H7 (cell line): ENCODE data around the gene OR52N1. TPM values are rescaled to one million over a fixed set of nuclear protein-coding genes. Genes with fewer than 3 reads are reported as not detected.

Source experiments
- DNase-seq: peaks from one replicate; pipeline ENCODE4 v3.0.0; 2012
- H3K27me3 ChIP-seq: 2 replicates; pipeline ENCODE4 v1.6.0; 2011; ENCODE audit warnings: mild to moderate bottlenecking, low read length; ENCODE audit not compliant: control insufficient read depth, insufficient read depth
- H3K36me3 ChIP-seq: replicated peaks from 2 replicates; pipeline ENCODE4 v1.5.1; 2011; ENCODE audit warnings: low read length; ENCODE audit not compliant: control insufficient read depth, insufficient read depth
- H3K4me3 ChIP-seq: 2 replicates; pipeline ENCODE4 v1.5.1; 2011; ENCODE audit warnings: low read depth, mild to moderate bottlenecking, control low read depth, low read length, moderate library complexity; ENCODE audit not compliant: insufficient read depth
- total RNA-seq: library from RNA; depleted of rRNA; stranded (reverse); fragments of >200 nt; shearing (Covaris generic); gene quantifications from 2 replicates; pipeline ENCODE4 v1.2.3, GENCODE V29; 2014; rRNA removed

The OR52N1 gene
- total RNA-seq, 1 experiment from 2014 or later = not detected

- Histone ChIP-seq H3K4me3 (no peak within 1 kb of the TSS), H3K36me3 (no peaks in the 10 kb centered on the region), H3K27me3 (no peaks in the 10 kb centered on the region)
- DNase-seq = no peak
These were observed 37.1 kb downstream of the OR52N1 start, which contains the start of gene OR52N4 for GRCh38 chr11:5753943-5754342. Gene OR52N4, plus strand, starts transcription at chr11:5754243. Its CDS starts 498 bp downstream, at chr11:5754741.

GRCh38 chr11:5749836-5750235 lies 41.2 kb downstream of the OR52N1 start:
- H3K36me3 ChIP-seq = no peaks in the 10 kb centered on the region
- no peaks in the 10 kb centered on the region for H3K27me3 ChIP-seq
- no peak overlapping the region for H3K4me3 ChIP-seq
- DNase-seq = no peak

GRCh38 chr11:5746614-5747013 lies 44.5 kb downstream of the OR52N1 start:
- Histone ChIP-seq H3K36me3 (no peaks in the 10 kb centered on the region), H3K27me3 (no peaks in the 10 kb centered on the region), H3K4me3 (no peak overlapping the region)
- no peak for DNase-seq

- H3K4me3 ChIP-seq = no peak overlapping the region
- no peaks in the 10 kb centered on the region for H3K27me3 ChIP-seq
- no peak for DNase-seq
- H3K36me3 ChIP-seq = no peaks in the 10 kb centered on the region
These were observed 52.6 kb downstream of the OR52N1 start for GRCh38 chr11:5738431-5738830.

- no peak overlapping the region for H3K4me3 ChIP-seq
These were observed 53.2 kb downstream of the OR52N1 start for GRCh38 chr11:5737670-5738392.

GRCh38 chr11:5737091-5737490 lies 54.0 kb downstream of the OR52N1 start:
- no peak for DNase-seq
- no peaks in the 10 kb centered on the region for H3K27me3 ChIP-seq

More at GRCh38 chr11:5737670-5738392, 53.2 kb downstream of the OR52N1 start:
- no peak for DNase-seq
- H3K36me3 ChIP-seq = no peaks in the 10 kb centered on the region
- no peaks in the 10 kb centered on the region for H3K27me3 ChIP-seq

More at GRCh38 chr11:5737091-5737490, 54.0 kb downstream of the OR52N1 start:
- no peak overlapping the region for H3K4me3 ChIP-seq
- no peaks in the 10 kb centered on the region for H3K36me3 ChIP-seq

Other genes starting within 250 kb of the OR52N1 start
- 0.30 TPM in 1 of 2 replicates, not detected in the other for gene OR52H1, start 242.7 kb downstream of the OR52N1 start, total RNA-seq
- not detected in 2 replicates for gene OR52B6, start 210.4 kb downstream of the OR52N1 start, total RNA-seq
- 27.4 and 40.6 TPM in 2 replicates for gene TRIM6, start 194.6 kb downstream of the OR52N1 start, total RNA-seq
- 1.4 and 1.6 TPM in 2 replicates for gene TRIM34, start 166.3 kb downstream of the OR52N1 start, total RNA-seq
- 12.3 and 20.8 TPM in 2 replicates for gene TRIM5, start 106.2 kb downstream of the OR52N1 start, total RNA-seq
- 2.6 and 3.0 TPM in 2 replicates for gene TRIM22, start 101.5 kb downstream of the OR52N1 start, total RNA-seq
- gene OR56B1, start 54.8 kb downstream of the OR52N1 start, total RNA-seq = not detected in 2 replicates
- not detected in 2 replicates for gene OR52N4, start 37.0 kb downstream of the OR52N1 start, total RNA-seq
- 0.07 TPM in 1 of 2 replicates, not detected in the other for gene OR52N5, start 7.9 kb downstream of the OR52N1 start, total RNA-seq
- not detected in 2 replicates for gene OR52N2, start 17.7 kb upstream of the OR52N1 start, total RNA-seq
- not detected in 2 replicates for gene OR52E6, start 50.6 kb upstream of the OR52N1 start, total RNA-seq
- gene OR52E8, start 66.4 kb upstream of the OR52N1 start, total RNA-seq = not detected in 2 replicates
- not detected in 2 replicates for gene OR52E4, start 89.4 kb upstream of the OR52N1 start, total RNA-seq
- gene OR52E5, start 101.9 kb upstream of the OR52N1 start, total RNA-seq = not detected in 2 replicates
- not detected in 2 replicates for gene OR56A3, start 151.0 kb upstream of the OR52N1 start, total RNA-seq
- gene OR56A5, start 177.2 kb upstream of the OR52N1 start, total RNA-seq = 0.18 TPM in 1 of 2 replicates, not detected in the other
- gene OR52L1, start 195.7 kb upstream of the OR52N1 start, total RNA-seq = not detected in 2 replicates
- not detected in 2 replicates for gene OR56A4, start 215.7 kb upstream of the OR52N1 start, total RNA-seq
- gene OR56A1, start 239.5 kb upstream of the OR52N1 start, total RNA-seq = 0.03 and 0.07 TPM in 2 replicates